HEK293T (cell line): Measurements from ENCODE around the gene ATXN7L2.

Source experiments
- BHLHE40 ChIP-seq: fragments of 450-650 bp; IDR thresholded peaks from 2 replicates; pipeline ENCODE4 v1.6.1; 2016; ENCODE audit warnings: mild to moderate bottlenecking, moderate library complexity, borderline replicate concordance
- CTBP1 ChIP-seq: fragments of 450-650 bp; IDR thresholded peaks from 2 replicates; pipeline ENCODE4 v1.6.1; 2016; ENCODE audit warnings: borderline replicate concordance
- ELF4 ChIP-seq: fragments of 450-650 bp; IDR thresholded peaks from 2 replicates; pipeline ENCODE4 v1.6.1; 2017; ENCODE audit warnings: antibody characterized with exemption
- FOXK2 ChIP-seq: fragments of 450-650 bp; IDR thresholded peaks from 2 replicates; pipeline ENCODE4 v1.6.1; 2016; ENCODE audit warnings: mild to moderate bottlenecking
- FOXM1 ChIP-seq: fragments of 450-650 bp; IDR thresholded peaks from 2 replicates; pipeline ENCODE4 v1.6.1; 2017; ENCODE audit warnings: mild to moderate bottlenecking, borderline replicate concordance
- SP1 ChIP-seq: fragments of 450-650 bp; IDR thresholded peaks from 2 replicates; pipeline ENCODE4 v1.6.1; 2017
- ZNF384 ChIP-seq: fragments of 450-650 bp; IDR thresholded peaks from 2 replicates; pipeline ENCODE4 v1.6.1; 2016
- TF ChIP-seq, protein P1 (sequence below): fragments of 450-650 bp; IDR thresholded peaks from 2 replicates; pipeline ENCODE4 v1.6.1; 2016

DNA sequence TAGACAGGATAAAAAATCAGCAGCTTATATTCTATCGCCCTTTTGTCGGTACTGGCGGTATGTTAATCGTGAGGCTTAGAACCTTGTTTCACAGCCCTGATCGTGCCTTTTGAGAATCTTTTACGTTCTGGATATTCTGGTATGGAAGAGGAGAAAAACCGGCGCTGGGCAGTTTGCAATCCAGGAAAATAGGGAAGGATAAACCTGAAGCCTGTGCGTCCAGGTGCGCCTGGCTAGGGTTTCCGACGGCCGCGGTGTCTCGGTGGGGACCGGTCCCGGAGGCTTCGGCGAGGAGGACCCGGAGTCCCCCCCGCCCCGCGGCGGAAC lies 17.6 kb upstream of the ATXN7L2 start:
- TF ChIP-seq SP1 (no peak), FOXM1 (no peak), ZNF384 (no peak), FOXK2 (no peak), CTBP1 (no peak), ELF4 (no peak), BHLHE40 (no peak)
- TF ChIP-seq, protein P1, sequence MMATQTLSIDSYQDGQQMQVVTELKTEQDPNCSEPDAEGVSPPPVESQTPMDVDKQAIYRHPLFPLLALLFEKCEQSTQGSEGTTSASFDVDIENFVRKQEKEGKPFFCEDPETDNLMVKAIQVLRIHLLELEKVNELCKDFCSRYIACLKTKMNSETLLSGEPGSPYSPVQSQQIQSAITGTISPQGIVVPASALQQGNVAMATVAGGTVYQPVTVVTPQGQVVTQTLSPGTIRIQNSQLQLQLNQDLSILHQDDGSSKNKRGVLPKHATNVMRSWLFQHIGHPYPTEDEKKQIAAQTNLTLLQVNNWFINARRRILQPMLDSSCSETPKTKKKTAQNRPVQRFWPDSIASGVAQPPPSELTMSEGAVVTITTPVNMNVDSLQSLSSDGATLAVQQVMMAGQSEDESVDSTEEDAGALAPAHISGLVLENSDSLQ: no peak
